Fibroblast of skin of abdomen (primary cell): ENCODE results near the gene TM9SF3.

ENCODE experiments used
- DNase-seq: peaks from one replicate; pipeline ENCODE4 v3.0.0-alpha.2; 2013

Gene TM9SF3

GRCh38 chr10:96507044-96507443 lies 79.8 kb downstream of the TM9SF3 start:
- no peak for DNase-seq

- DNase-seq: no peak
Observed at GRCh38 chr10:96505150-96506136, 81.4 kb downstream of the TM9SF3 start.

- DNase-seq: peak; percentile 63
Observed at GRCh38 chr10:96502561-96503282, 84.1 kb downstream of the TM9SF3 start.

- no peak for DNase-seq
Observed at GRCh38 chr10:96501985-96502384, 84.8 kb downstream of the TM9SF3 start.

- no peak for DNase-seq
Observed at GRCh38 chr10:96500519-96500918, 86.3 kb downstream of the TM9SF3 start.

GRCh38 chr10:96500050-96500449 lies 86.8 kb downstream of the TM9SF3 start:
- no peak for DNase-seq

GRCh38 chr10:96497391-96497790 lies 89.4 kb downstream of the TM9SF3 start:
- no peak for DNase-seq

GRCh38 chr10:96496281-96496925 lies 90.4 kb downstream of the TM9SF3 start:
- peak; percentile 16 for DNase-seq

- no peak for DNase-seq
Observed at GRCh38 chr10:96495544-96495943, 91.3 kb downstream of the TM9SF3 start.

- DNase-seq: no peak
Observed at GRCh38 chr10:96494694-96495093, 92.1 kb downstream of the TM9SF3 start.

GRCh38 chr10:96493871-96494525 lies 92.8 kb downstream of the TM9SF3 start:
- no peak for DNase-seq

- DNase-seq: no peak
Observed at GRCh38 chr10:96493254-96493653, 93.6 kb downstream of the TM9SF3 start.

GRCh38 chr10:96491303-96491702 lies 95.5 kb downstream of the TM9SF3 start:
- DNase-seq: no peak

- DNase-seq: peak; percentile 29
Observed at GRCh38 chr10:96488161-96488935, 98.5 kb downstream of the TM9SF3 start.

- no peak for DNase-seq
Observed at GRCh38 chr10:96482815-96483588, 103.8 kb downstream of the TM9SF3 start.

- DNase-seq: no peak
Observed at GRCh38 chr10:96478355-96478754, 108.5 kb downstream of the TM9SF3 start.

GRCh38 chr10:96473866-96474265 lies 112.9 kb downstream of the TM9SF3 start:
- no peak for DNase-seq

- DNase-seq: peak; percentile 12
Observed at GRCh38 chr10:96470116-96470743, 116.6 kb downstream of the TM9SF3 start.

GRCh38 chr10:96468845-96469244 lies 118.0 kb downstream of the TM9SF3 start:
- DNase-seq: peak; percentile 3
